Small intestine (tissue), 7 donors: Measurements from ENCODE around the gene EHD3. TPM values are rescaled to one million over a fixed set of nuclear protein-coding genes. Genes with fewer than 3 reads are reported as not detected.

Experiments used
- DNase-seq, 2 donors: peaks; one replicate each; pipeline versions ENCODE4 v3.0.0 to v3.0.0-alpha.2; 2013
- FAIRE-seq: peaks from 2 replicates; lab custom pipeline; 2012; peaks lifted over from hg19 to GRCh38; lab: Jason Lieb, UNC
- H3K27ac ChIP-seq, 3 donors: one replicate each; pipeline ENCODE4 v1.5.1; 2013; ENCODE audit warnings: low read length in 2 of 3, mild to moderate bottlenecking in 2 of 3, control low read depth in 1 of 3, inconsistent platforms in 1 of 3, low read depth in 1 of 3, moderate library complexity in 1 of 3
- H3K27me3 ChIP-seq, 3 donors: one replicate each; pipeline ENCODE4 v1.6.1; 2013; ENCODE audit warnings: low read length in 3 of 3, inconsistent platforms in 1 of 3; ENCODE audit not compliant: control insufficient read depth in 3 of 3, insufficient read depth in 3 of 3
- H3K36me3 ChIP-seq, 3 donors: one replicate each; pipeline ENCODE4 v1.6.1; 2013; ENCODE audit warnings: low read length in 3 of 3, inconsistent platforms in 1 of 3, low read depth in 1 of 3, mild to moderate bottlenecking in 1 of 3, moderate library complexity in 1 of 3; ENCODE audit not compliant: control insufficient read depth in 3 of 3, insufficient read depth in 2 of 3
- H3K4me1 ChIP-seq, 3 donors: one replicate each; pipeline ENCODE4 v1.6.1; 2013; ENCODE audit warnings: low read length in 2 of 3, inconsistent platforms in 1 of 3, low read depth in 1 of 3, mild to moderate bottlenecking in 1 of 3, moderate library complexity in 1 of 3; ENCODE audit not compliant: control insufficient read depth in 3 of 3, insufficient read depth in 2 of 3
- H3K4me3 ChIP-seq, 3 donors: one replicate each; pipeline ENCODE4 v1.5.1; 2013; ENCODE audit warnings: low read length in 3 of 3, control low read depth in 1 of 3, inconsistent platforms in 1 of 3, low read depth in 1 of 3, mild to moderate bottlenecking in 1 of 3, moderate library complexity in 1 of 3
- H3K9me3 ChIP-seq, 2 donors: one replicate each; pipeline ENCODE4 v1.6.1; 2013; ENCODE audit warnings: low read depth in 1 of 2, low read length in 1 of 2; ENCODE audit not compliant: control insufficient read depth in 2 of 2, insufficient read depth in 1 of 2
- WGBS, 3 donors: extraction: QIAGEN DNeasy Blood & Tissue Kit; methylation state at CpG; one replicate each; pipeline ENCODE4 v1.1.7; 2013; 5-methylcytosine and 5-hydroxymethylcytosine counted together
- polyA plus RNA-seq, 4 donors: library from polyadenylated mRNA; stranded (reverse) in 3 of 4; unstranded in 1 of 4; fragments of 200-250 nt in 3 of 4; fragments of 120-200 nt in 1 of 4; gene quantifications; one replicate each; pipeline versions ENCODE4 v1.2.1 to v1.2.3, GENCODE V29; 2013
- donor health status: healthy with polysubstance abuse.
- donor health status: control.
- donor health status: control.
- donor health status: Bipolar disorder and iron deficiency.
- donor health status: healthy.

The EHD3 gene
- polyA plus RNA-seq, 4 donors = 0.22 to 2.7 (median 1.9) TPM

DNA sequence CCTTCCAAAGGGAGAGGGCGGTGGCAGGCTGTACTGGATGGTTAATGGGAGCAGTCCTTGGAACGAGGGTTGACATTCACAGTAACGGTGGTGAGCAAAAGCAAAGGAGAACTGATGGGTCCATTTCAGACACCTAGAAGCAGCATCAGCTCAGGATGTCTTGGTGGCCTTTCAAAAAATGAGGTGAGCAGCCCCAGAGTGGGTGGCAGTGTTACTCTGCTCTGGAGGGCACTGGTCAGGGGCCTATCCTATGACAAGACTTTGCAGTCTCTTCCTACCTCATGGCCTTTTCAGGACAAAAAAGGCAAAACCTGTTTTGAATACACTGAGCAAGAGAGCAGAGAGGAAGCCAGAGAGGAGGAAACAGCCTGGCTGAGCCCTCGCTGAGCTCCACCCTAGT, 40.1 kb upstream of the EHD3 start:
- no peak for FAIRE-seq
- WGBS, 3 donors = 81 to 88% (median 84%) methylated on average over 4 of the region's 4 CpGs
- H3K4me1 ChIP-seq = no peaks in the 10 kb centered on the region

GRCh38 chr2:31196622-31197021, 37.3 kb upstream of the EHD3 start:
- FAIRE-seq = no peak
- WGBS, 3 donors = 54 to 86% (median 64%) methylated on average over 2 of the region's 2 CpGs

More for the DNA sequence above, 40.1 kb upstream of the EHD3 start:
- DNase-seq = no peak
- no peak overlapping the region for H3K4me3 ChIP-seq
- no peaks in the 10 kb centered on the region for H3K36me3 ChIP-seq
- no peaks in the 10 kb centered on the region for H3K27me3 ChIP-seq
- no peaks in the 10 kb centered on the region for H3K9me3 ChIP-seq
- no peak overlapping the region for H3K27ac ChIP-seq

GRCh38 chr2:31197166-31197565, 36.8 kb upstream of the EHD3 start:
- Histone ChIP-seq H3K4me1 (no peaks in the 10 kb centered on the region), H3K9me3 (no peaks in the 10 kb centered on the region), H3K36me3 (no peaks in the 10 kb centered on the region), H3K27ac (no peak overlapping the region), H3K4me3 (no peak overlapping the region), H3K27me3 (no peaks in the 10 kb centered on the region)
- no peak for DNase-seq
- 77 to 84% (median 78%) methylated on average over 4 of the region's 4 CpGs for WGBS, 3 donors
- FAIRE-seq = no peak

More at GRCh38 chr2:31196622-31197021, 37.3 kb upstream of the EHD3 start:
- Histone ChIP-seq H3K4me1 (no peaks in the 10 kb centered on the region), H3K36me3 (no peaks in the 10 kb centered on the region), H3K27ac (no peak overlapping the region), H3K9me3 (no peaks in the 10 kb centered on the region), H3K27me3 (no peaks in the 10 kb centered on the region), H3K4me3 (no peak overlapping the region)
- DNase-seq = no peak

GRCh38 chr2:31197669-31198068, 36.3 kb upstream of the EHD3 start:
- DNase-seq (no peak), FAIRE-seq (no peak)
- no peaks in the 10 kb centered on the region for H3K36me3 ChIP-seq
- H3K27ac ChIP-seq = no peak overlapping the region
- 81 to 98% (median 94%) methylated on average over 2 of the region's 2 CpGs for WGBS, 3 donors
- no peaks in the 10 kb centered on the region for H3K9me3 ChIP-seq
- no peaks in the 10 kb centered on the region for H3K4me1 ChIP-seq
- no peak overlapping the region for H3K4me3 ChIP-seq
- no peaks in the 10 kb centered on the region for H3K27me3 ChIP-seq

- H3K27ac ChIP-seq = no peak overlapping the region
- WGBS, 3 donors = 59 to 93% (median 91%) methylated on average over 4 of the region's 4 CpGs
- no peaks in the 10 kb centered on the region for H3K4me1 ChIP-seq
- no peak for FAIRE-seq
- H3K4me3 ChIP-seq = no peak overlapping the region
- no peaks in the 10 kb centered on the region for H3K9me3 ChIP-seq
- H3K27me3 ChIP-seq = peaks cover 0 to 2% (median 0%) of the 10 kb centered on the region in 3 donors
- no peaks in the 10 kb centered on the region for H3K36me3 ChIP-seq
- DNase-seq = no peak
Observed at GRCh38 chr2:31199206-31199605, 34.7 kb upstream of the EHD3 start.

- H3K36me3 ChIP-seq = no peaks in the 10 kb centered on the region
- H3K27me3 ChIP-seq = peaks cover 0 to 2% (median 0%) of the 10 kb centered on the region in 3 donors
- H3K4me3 ChIP-seq = no peak overlapping the region
- H3K9me3 ChIP-seq = no peaks in the 10 kb centered on the region
- FAIRE-seq = no peak
- 85 to 97% (median 90%) methylated on average over 9 of the region's 9 CpGs for WGBS, 3 donors
- no peak for DNase-seq
- no peak overlapping the region for H3K27ac ChIP-seq
- no peaks in the 10 kb centered on the region for H3K4me1 ChIP-seq
Observed at GRCh38 chr2:31200972-31201371, 33.0 kb upstream of the EHD3 start.

GRCh38 chr2:31202041-31202440, 31.9 kb upstream of the EHD3 start:
- Histone ChIP-seq H3K27me3 (peaks cover 0 to 2% (median 0%) of the 10 kb centered on the region in 3 donors), H3K4me1 (no peaks in the 10 kb centered on the region), H3K4me3 (no peak overlapping the region), H3K27ac (no peak overlapping the region), H3K36me3 (no peaks in the 10 kb centered on the region), H3K9me3 (no peaks in the 10 kb centered on the region)
- 80 to 88% (median 80%) methylated on average over 5 of the region's 5 CpGs for WGBS, 3 donors
- DNase-seq = no peak
- FAIRE-seq = no peak

DNA sequence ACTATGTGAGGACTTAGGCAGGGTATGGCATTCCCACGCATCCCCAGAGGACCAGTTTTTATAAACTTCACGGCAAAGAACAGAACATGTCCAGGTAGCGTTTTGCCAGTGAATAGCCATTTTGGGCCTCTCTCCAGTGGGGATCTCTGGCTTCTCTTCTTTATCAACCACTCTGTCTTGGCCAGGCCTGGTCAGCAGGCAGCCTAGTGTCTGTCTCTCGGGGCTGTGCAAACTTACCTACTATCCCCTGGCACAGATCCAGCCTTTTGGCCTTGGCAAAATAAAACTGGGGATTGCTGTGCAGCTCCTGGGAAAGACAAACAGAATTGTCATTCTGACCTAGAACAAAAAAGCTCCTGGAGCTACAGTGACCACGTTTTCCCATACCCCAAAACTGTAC, 31.1 kb upstream of the EHD3 start:
- no peak for FAIRE-seq
- 63 to 77% (median 65%) methylated on average over 5 of the region's 5 CpGs for WGBS, 3 donors

DNA sequence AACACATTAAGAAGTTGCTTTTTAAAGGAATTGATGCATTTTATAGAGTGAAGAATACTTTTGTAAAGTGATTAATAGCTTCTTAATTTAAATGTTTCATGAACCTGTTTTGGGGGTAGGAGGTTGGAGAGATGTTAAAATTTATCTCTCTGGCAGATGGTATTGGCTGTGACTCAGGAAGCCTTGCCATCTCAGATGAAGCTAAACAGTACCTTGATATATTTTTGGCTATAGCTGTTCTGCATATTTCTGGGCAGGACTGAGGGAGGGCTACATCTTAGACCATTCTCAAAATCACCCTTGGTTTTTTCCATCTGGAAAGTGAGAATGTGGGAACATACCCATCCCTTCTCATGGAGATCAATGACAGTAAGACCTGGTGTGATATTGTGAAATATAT, 30.0 kb upstream of the EHD3 start:
- no peak for DNase-seq
- no peaks in the 10 kb centered on the region for H3K4me1 ChIP-seq

More for the DNA sequence above, 31.1 kb upstream of the EHD3 start:
- Histone ChIP-seq H3K4me3 (no peak overlapping the region), H3K4me1 (no peaks in the 10 kb centered on the region), H3K27me3 (peaks cover 0 to 2% (median 0%) of the 10 kb centered on the region in 3 donors), H3K27ac (no peak overlapping the region), H3K9me3 (no peaks in the 10 kb centered on the region), H3K36me3 (no peaks in the 10 kb centered on the region)
- DNase-seq = no peak

More for the DNA sequence above, 30.0 kb upstream of the EHD3 start:
- no peak overlapping the region for H3K4me3 ChIP-seq
- no peak for FAIRE-seq
- H3K9me3 ChIP-seq = no peaks in the 10 kb centered on the region
- H3K36me3 ChIP-seq = no peaks in the 10 kb centered on the region
- H3K27me3 ChIP-seq = peaks cover 0 to 2% (median 0%) of the 10 kb centered on the region in 3 donors
- H3K27ac ChIP-seq = no peak overlapping the region
